Lung (tissue), 12 donors: ENCODE results near the gene CPLX1. TPM values are rescaled to one million over a fixed set of nuclear protein-coding genes. Genes with fewer than 3 reads are reported as not detected.

Experiments
- ATAC-seq: fragments of 200-7000 bp; cut with Tn5 transposase; one replicate; pipeline ENCODE4 v1.9.1; 2020; ENCODE audit warnings: moderate number of reproducible peaks; ENCODE audit not compliant: insufficient read depth, low FRiP score
- DNase-seq, 3 donors: peaks; one replicate each; pipeline ENCODE4 v3.0.0-alpha.2; 2013 to 2017
- H3K27ac ChIP-seq, 2 donors: one replicate each; pipeline ENCODE4 v1.5.1; 2013; ENCODE audit warnings: mild to moderate bottlenecking in 2 of 2, moderate library complexity in 2 of 2, control low read depth in 1 of 2, inconsistent platforms in 1 of 2, low read depth in 1 of 2, low read length in 1 of 2
- H3K27me3 ChIP-seq, 3 donors: one replicate each; pipeline ENCODE4 v1.5.1; 2013; ENCODE audit warnings: low read length in 2 of 3; ENCODE audit not compliant: control insufficient read depth in 3 of 3, insufficient read depth in 3 of 3
- H3K36me3 ChIP-seq, 4 donors: one replicate each; pipeline ENCODE4 v1.5.1; 2013; ENCODE audit warnings: low read length in 4 of 4, mild to moderate bottlenecking in 1 of 4, moderate library complexity in 1 of 4; ENCODE audit not compliant: control insufficient read depth in 4 of 4, insufficient read depth in 4 of 4
- H3K4me1 ChIP-seq, 5 donors: one replicate each; pipeline ENCODE4 v1.5.1; 2013; ENCODE audit warnings: low read length in 5 of 5, mild to moderate bottlenecking in 2 of 5, moderate library complexity in 1 of 5; ENCODE audit not compliant: control insufficient read depth in 5 of 5, insufficient read depth in 5 of 5
- H3K4me3 ChIP-seq: one replicate; pipeline ENCODE4 v1.5.1; 2013; ENCODE audit warnings: mild to moderate bottlenecking, control low read depth, moderate library complexity
- H3K9ac ChIP-seq, 2 donors: one replicate each; pipeline ENCODE4 v1.5.1; 2013; ENCODE audit warnings: low read length in 2 of 2, control low read depth in 1 of 2; ENCODE audit not compliant: insufficient read depth in 1 of 2
- H3K9me3 ChIP-seq, 4 donors: one replicate each; pipeline ENCODE4 v1.5.1; 2013; ENCODE audit warnings: low read length in 3 of 4, mild to moderate bottlenecking in 1 of 4, moderate library complexity in 1 of 4; ENCODE audit not compliant: control insufficient read depth in 4 of 4, insufficient read depth in 3 of 4
- WGBS, 2 donors: extraction: QIAGEN DNeasy Blood & Tissue Kit; methylation state at CpG; one replicate each; pipeline ENCODE4 v1.1.7; 2013; 5-methylcytosine and 5-hydroxymethylcytosine counted together
- polyA plus RNA-seq, 2 donors: library from polyadenylated mRNA; stranded (reverse); fragments of 200-250 nt; gene quantifications; one replicate each; pipeline ENCODE4 v1.2.1, GENCODE V29; 2013
- total RNA-seq, 2 donors: library from RNA; depleted of rRNA in 1 of 2; stranded (reverse); fragments of >200 nt in 1 of 2; gene quantifications; one replicate each; pipeline ENCODE4 v1.2.1, GENCODE V29; 2014 to 2021
- TF ChIP-seq, protein P1 (sequence below): IDR thresholded peaks from 2 replicates; pipeline ENCODE4 v1.5.1; 2012; ENCODE audit warnings: mild to moderate bottlenecking; ENCODE audit errors: control extremely low read depth, extremely low read depth
- donor health status: control.
- donor health status: control.
- donor health status: Bipolar disorder and iron deficiency.
- donor health status: healthy.
- donor health status: DM: yes; HTN: yes; CAD: no.

CPLX1 gene
- total and polyA plus RNA-seq, 4 donors, result 1.1 to 3.9 (median 2.1) TPM

- Histone ChIP-seq H3K27ac (no peak overlapping the region), H3K27me3 (no peaks in the 10 kb centered on the region), H3K9me3 (peaks cover 0 to 7% (median 2%) of the 10 kb centered on the region in 4 donors), H3K4me1 (peaks cover 0 to 16% (median 5%) of the 10 kb centered on the region in 5 donors), H3K36me3 (no peaks in the 10 kb centered on the region), H3K9ac (no peak overlapping the region), H3K4me3 (no peak overlapping the region)
- WGBS, 2 donors, result 74 to 87% methylated on average over 44 of the region's 44 CpGs
- DNase-seq, result no peak
- TF ChIP-seq, protein P1, sequence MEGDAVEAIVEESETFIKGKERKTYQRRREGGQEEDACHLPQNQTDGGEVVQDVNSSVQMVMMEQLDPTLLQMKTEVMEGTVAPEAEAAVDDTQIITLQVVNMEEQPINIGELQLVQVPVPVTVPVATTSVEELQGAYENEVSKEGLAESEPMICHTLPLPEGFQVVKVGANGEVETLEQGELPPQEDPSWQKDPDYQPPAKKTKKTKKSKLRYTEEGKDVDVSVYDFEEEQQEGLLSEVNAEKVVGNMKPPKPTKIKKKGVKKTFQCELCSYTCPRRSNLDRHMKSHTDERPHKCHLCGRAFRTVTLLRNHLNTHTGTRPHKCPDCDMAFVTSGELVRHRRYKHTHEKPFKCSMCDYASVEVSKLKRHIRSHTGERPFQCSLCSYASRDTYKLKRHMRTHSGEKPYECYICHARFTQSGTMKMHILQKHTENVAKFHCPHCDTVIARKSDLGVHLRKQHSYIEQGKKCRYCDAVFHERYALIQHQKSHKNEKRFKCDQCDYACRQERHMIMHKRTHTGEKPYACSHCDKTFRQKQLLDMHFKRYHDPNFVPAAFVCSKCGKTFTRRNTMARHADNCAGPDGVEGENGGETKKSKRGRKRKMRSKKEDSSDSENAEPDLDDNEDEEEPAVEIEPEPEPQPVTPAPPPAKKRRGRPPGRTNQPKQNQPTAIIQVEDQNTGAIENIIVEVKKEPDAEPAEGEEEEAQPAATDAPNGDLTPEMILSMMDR, result no peak
- no peak for ATAC-seq
Observed at GRCh38 chr4:804804-805203, 21.1 kb downstream of the CPLX1 start.

- no peak for ATAC-seq
- Histone ChIP-seq H3K27me3 (no peaks in the 10 kb centered on the region), H3K9me3 (peaks cover 0 to 7% (median 2%) of the 10 kb centered on the region in 4 donors), H3K4me3 (no peak overlapping the region), H3K4me1 (peaks cover 0 to 10% (median 5%) of the 10 kb centered on the region in 5 donors), H3K36me3 (no peaks in the 10 kb centered on the region), H3K27ac (no peak overlapping the region), H3K9ac (no peak overlapping the region)
- TF ChIP-seq, protein P1, result no peak
- DNase-seq, result no peak
- WGBS, 2 donors, result 93 to 96% methylated on average over 13 of the region's 13 CpGs
Observed at GRCh38 chr4:803884-804283, 22.0 kb downstream of the CPLX1 start.

- Histone ChIP-seq H3K4me1 (no peaks in the 10 kb centered on the region), H3K36me3 (no peaks in the 10 kb centered on the region), H3K9ac (no peak overlapping the region), H3K9me3 (peaks cover 0 to 7% (median 2%) of the 10 kb centered on the region in 4 donors), H3K27me3 (peaks cover 0 to 7% (median 6%) of the 10 kb centered on the region in 3 donors), H3K27ac (no peak overlapping the region), H3K4me3 (no peak overlapping the region)
- no peak for DNase-seq
- ATAC-seq, result no peak
- TF ChIP-seq, protein P1, result no peak
- 91 to 92% methylated on average over 13 of the region's 13 CpGs for WGBS, 2 donors
Observed at GRCh38 chr4:801436-802124, 24.3 kb downstream of the CPLX1 start.

DNA sequence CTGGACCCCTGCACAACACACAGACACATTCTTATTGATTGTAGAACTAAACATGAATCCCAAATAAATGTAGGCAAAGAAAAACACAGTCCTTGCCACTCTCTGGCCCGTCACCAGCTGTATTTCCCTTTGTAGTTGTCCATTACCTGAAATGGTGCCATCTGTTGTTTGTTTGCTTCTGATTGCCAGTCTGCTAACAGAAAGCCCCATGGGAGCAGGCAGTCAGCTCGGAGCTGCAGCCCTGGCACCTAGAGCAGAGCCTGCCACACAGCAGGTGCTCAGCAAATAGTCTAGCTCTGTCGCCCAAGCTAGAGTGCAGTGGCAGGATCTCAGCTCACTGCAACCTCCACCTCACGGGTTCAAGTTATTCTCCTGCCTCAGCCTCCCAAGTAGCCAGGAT, 28.9 kb downstream of the CPLX1 start:
- H3K4me1 ChIP-seq, result peaks cover 0 to 14% (median 8%) of the 10 kb centered on the region in 5 donors
- H3K27ac ChIP-seq, result no peak overlapping the region
- H3K27me3 ChIP-seq, result peaks cover under 1 to 42% (median 36%) of the 10 kb centered on the region in 3 donors
- H3K9me3 ChIP-seq, result peaks cover 0 to 10% (median 0%) of the 10 kb centered on the region in 4 donors
- DNase-seq, result no peak
- ATAC-seq, result no peak
- H3K4me3 ChIP-seq, result no peak overlapping the region
- TF ChIP-seq, protein P1, result no peak
- 87 to 92% methylated on average over 4 of the region's 4 CpGs for WGBS, 2 donors
- H3K9ac ChIP-seq, result no peak overlapping the region
- no peaks in the 10 kb centered on the region for H3K36me3 ChIP-seq
